Endothelial cell of umbilical vein (primary cell): ENCODE results near the gene PTH1R. TPM values are rescaled to one million over a fixed set of nuclear protein-coding genes. Genes with fewer than 3 reads are reported as not detected.

Source experiments
- BruUV-seq: library from RNA; stranded (reverse); fragments of 400-500 nt; replicated peaks from 2 replicates; lab custom pipeline; 2021; lab: Mats Ljungman, UMichigan
- CTCF ChIA-PET: fragments of 300-600, 350-600 bp; sonication (Branson Sonifier 250); formaldehyde crosslinking; loops from one replicate; lab custom pipeline; 2021; ENCODE audit warnings: antibody characterized with exemption, inconsistent platforms; lab: Charles Lee
- POLR2A ChIA-PET: fragments of 300-600, 350-600 bp; sonication (Branson Sonifier 250); formaldehyde crosslinking; loops from one replicate; lab custom pipeline; 2021; ENCODE audit warnings: antibody characterized with exemption, inconsistent platforms; lab: Charles Lee
- DNase-seq: peaks from one replicate; pipeline ENCODE4 v3.0.0-alpha.2; 2011; ENCODE audit warnings: low read depth, low spot score
- FAIRE-seq: peaks from 2 replicates; lab custom pipeline; 2011; peaks lifted over from hg19 to GRCh38; lab: Jason Lieb, UNC
- H2AFZ ChIP-seq: 2 replicates; pipeline ENCODE4 v1.6.0; 2012; ENCODE audit warnings: low read depth, low read length, control low read depth, inconsistent platforms
- H3K27ac ChIP-seq: 2 replicates; pipeline ENCODE4 v1.5.1; 2011; ENCODE audit warnings: low read depth, mild to moderate bottlenecking, control low read depth, low read length, moderate library complexity; ENCODE audit not compliant: insufficient read depth
- H3K27me3 ChIP-seq, 2 experiments: 2 replicates each; pipeline versions ENCODE4 v1.6.0 to v1.6.1; 2011; ENCODE audit warnings: low read length in 2 of 2, mixed read lengths in 1 of 2; ENCODE audit not compliant: control insufficient read depth in 2 of 2, insufficient read depth in 2 of 2
- H3K36me3 ChIP-seq, 2 experiments: 2 replicates in 1 of 2; 3 replicates in 1 of 2; pipeline ENCODE4 v1.5.1; 2011; ENCODE audit warnings: low read length in 2 of 2, mild to moderate bottlenecking in 1 of 2, moderate library complexity in 1 of 2; ENCODE audit not compliant: control insufficient read depth in 2 of 2, insufficient read depth in 2 of 2; ENCODE audit errors: extremely low read depth in 1 of 2
- H3K4me1 ChIP-seq: 3 replicates; pipeline ENCODE4 v1.5.1; 2011; ENCODE audit warnings: mild to moderate bottlenecking, low read length; ENCODE audit not compliant: control insufficient read depth, insufficient read depth; ENCODE audit errors: extremely low read depth
- H3K4me2 ChIP-seq: 2 replicates; pipeline ENCODE4 v1.6.1; 2011; ENCODE audit warnings: low read length, control low read depth, mixed read lengths; ENCODE audit not compliant: insufficient read depth
- H3K4me3 ChIP-seq, 3 experiments: fragments of 200-600 bp in 1 of 3; sonication (generic), shearing (Covaris generic) in 1 of 3; replicated peaks in 1 of 3; 2 replicates each; pipeline ENCODE4 v1.5.1; 2011 to 2016; ENCODE audit warnings: control low read depth in 3 of 3, low read length in 3 of 3, mild to moderate bottlenecking in 2 of 3, inconsistent platforms in 1 of 3, low read depth in 1 of 3, moderate library complexity in 1 of 3; ENCODE audit not compliant: insufficient read depth in 1 of 3
- H3K79me2 ChIP-seq: 2 replicates; pipeline ENCODE4 v1.6.0; 2012; ENCODE audit warnings: low read length, inconsistent platforms; ENCODE audit not compliant: control insufficient read depth, insufficient read depth
- H3K9ac ChIP-seq: replicated peaks from 2 replicates; pipeline ENCODE3; 2011; ENCODE audit warnings: low read length, control low read depth; ENCODE audit not compliant: insufficient read depth; ENCODE audit errors: extremely low read depth
- H3K9me1 ChIP-seq: replicated peaks from 3 replicates; pipeline ENCODE4 v1.6.0; 2011; ENCODE audit warnings: mild to moderate bottlenecking, low read length; ENCODE audit not compliant: control insufficient read depth, insufficient read depth; ENCODE audit errors: extremely low read depth
- H3K9me3 ChIP-seq: replicated peaks from 2 replicates; pipeline ENCODE4 v1.5.1; 2012; ENCODE audit warnings: low read length, inconsistent platforms; ENCODE audit not compliant: control insufficient read depth, insufficient read depth
- H4K20me1 ChIP-seq: replicated peaks from 2 replicates; pipeline ENCODE3; 2011; ENCODE audit warnings: mild to moderate bottlenecking, low read length; ENCODE audit not compliant: control insufficient read depth, insufficient read depth; ENCODE audit errors: extremely low read depth
- EZH2 ChIP-seq: IDR thresholded peaks from 2 replicates; pipeline ENCODE4 v1.6.1; 2012; ENCODE audit warnings: borderline replicate concordance, low read depth, mild to moderate bottlenecking, moderate library complexity, low read length, inconsistent platforms; ENCODE audit not compliant: severe bottlenecking
- FOS ChIP-seq: IDR thresholded peaks from 2 replicates; pipeline ENCODE4 v1.6.1; 2011; ENCODE audit warnings: mild to moderate bottlenecking, low read length, moderate library complexity, borderline replicate concordance; ENCODE audit not compliant: insufficient read depth
- GATA2 ChIP-seq: IDR thresholded peaks from 2 replicates; pipeline ENCODE4 v1.7.0; 2011; ENCODE audit warnings: low read depth, mild to moderate bottlenecking, moderate library complexity, mixed read lengths, low read length; ENCODE audit not compliant: insufficient read length, insufficient read depth
- JUN ChIP-seq: IDR thresholded peaks from 2 replicates; pipeline ENCODE4 v1.6.1; 2011; ENCODE audit warnings: borderline replicate concordance, low read depth; ENCODE audit not compliant: insufficient read length, insufficient read depth
- MYC ChIP-seq: IDR thresholded peaks from one replicate; pipeline ENCODE4 v1.6.1; 2011; ENCODE audit warnings: mild to moderate bottlenecking, low read depth, low read length
- POLR2A ChIP-seq: IDR thresholded peaks from 2 replicates; pipeline ENCODE4 v1.6.1; 2012; ENCODE audit warnings: low read depth, mild to moderate bottlenecking, control low read depth, low read length
- POLR2AphosphoS5 ChIP-seq: IDR thresholded peaks from 2 replicates; pipeline ENCODE4 v1.6.1; 2012; ENCODE audit warnings: low read depth, mild to moderate bottlenecking, control low read depth, low read length, moderate library complexity; ENCODE audit not compliant: insufficient read depth
- dilution Hi-C: fragments of 300-500 bp; cut with MboI; formaldehyde crosslinking; loops from one replicate; pipeline ENCODE4 v1.15.0; 2019; ENCODE audit warnings: low sequenced_read_pairs; ENCODE audit not compliant: extremely low pct_ligation_motif_present
- intact Hi-C: fragments of 100-400 bp; cut with micrococcal nuclease; formaldehyde crosslinking; loops from one replicate; pipeline ENCODE4 v1.10.0; 2022
- polyA plus RNA-seq, 4 experiments: library from polyadenylated mRNA; depleted of rRNA in 3 of 4; stranded (reverse) in 3 of 4; unstranded in 1 of 4; fragments of >200 nt; gene quantifications; 2 replicates each; pipeline versions ENCODE4 v1.2.1 to v1.2.3, GENCODE V29; 2011 to 2012; ENCODE audit warnings: missing spikeins in 1 of 4
- total RNA-seq: library from RNA; stranded (reverse); gene quantifications from 2 replicates; pipeline ENCODE4 v1.2.3, GENCODE V29; 2021
- TF ChIP-seq, protein P1 (sequence below): IDR thresholded peaks from 2 replicates; pipeline ENCODE4 v1.6.1; 2011; ENCODE audit not compliant: insufficient read depth, insufficient read length
- TF ChIP-seq, protein P2 (sequence below), 2 donors: IDR thresholded peaks; 1 replicate in 1 of 2; 2 replicates in 1 of 2; pipeline ENCODE4 v1.5.1; 2011; ENCODE audit warnings: low read length in 2 of 2, mild to moderate bottlenecking in 2 of 2, moderate library complexity in 2 of 2, control low read depth in 1 of 2, inconsistent platforms in 1 of 2, low read depth in 1 of 2; ENCODE audit not compliant: insufficient read depth in 1 of 2; ENCODE audit errors: extremely low read depth in 1 of 2

Gene PTH1R
- total and polyA plus RNA-seq, 2 donors (not counting 3 experiments of a cell fraction or from before 2014, with no cell fraction given) = 0.08 to 0.46 TPM

DNA sequence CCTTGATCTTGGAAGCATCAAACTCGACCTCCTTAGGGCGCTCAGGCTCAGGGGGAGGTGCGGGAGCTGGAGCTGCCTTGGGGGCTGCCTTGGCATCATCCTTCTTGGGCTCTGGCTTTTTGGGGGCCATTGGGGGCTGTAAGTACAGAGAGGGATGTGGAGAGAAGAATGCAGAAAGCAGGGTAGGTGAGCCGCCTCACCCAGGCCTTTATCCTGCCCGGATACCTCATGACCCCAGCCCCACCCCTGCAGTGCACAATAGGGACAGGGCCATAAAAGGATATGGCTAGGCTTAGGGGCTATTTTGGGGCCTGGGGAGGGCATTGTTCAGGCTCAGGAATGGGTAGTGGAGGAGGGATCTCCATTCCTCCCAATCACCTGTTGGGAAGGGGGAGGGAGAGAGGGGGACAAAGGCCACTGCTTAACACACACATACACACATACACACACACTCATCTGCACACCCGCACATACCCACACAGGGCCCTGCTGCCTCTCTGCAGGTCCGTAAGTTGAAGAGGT, 14.2 kb upstream of the PTH1R start, which contains the start of gene MYL3:
MYL3 (minus strand) TSS at position 184 of the 522 bp plus-strand sequence; CDS start at position 130, 54 bp downstream.
- FAIRE-seq (no peak), DNase-seq (no peak)
- H3K27me3 ChIP-seq = no peaks in the 10 kb centered on the region
- H3K79me2 ChIP-seq = no peaks in the 10 kb centered on the region
- dilution Hi-C loops = no loop called here
- no peaks in the 10 kb centered on the region for H3K4me1 ChIP-seq
- no peaks in the 10 kb centered on the region for H3K36me3 ChIP-seq
- H4K20me1 ChIP-seq = no peaks in the 10 kb centered on the region
- H2AFZ ChIP-seq = no peak within 1 kb of the TSS
- intact Hi-C loops = no loop called here
- BruUV-seq = no TSS peak
- H3K4me3 ChIP-seq = no peak within 1 kb of the TSS
- H3K9ac ChIP-seq = no peak within 1 kb of the TSS
- CTCF ChIA-PET = interaction anchor here (1.4 to 1.5 kb wide), 3 partner anchors 8 to 46 kb away, joined by 4 to 10 read pairs (median 6); no protein-coding TSS in a partner anchor
- no peak within 1 kb of the TSS for H3K27ac ChIP-seq
- no peaks in the 10 kb centered on the region for H3K9me3 ChIP-seq
- H3K4me2 ChIP-seq = no peak within 1 kb of the TSS
- no peaks in the 10 kb centered on the region for H3K9me1 ChIP-seq
- POLR2A ChIA-PET = no interaction called here
- TF ChIP-seq JUN = no peak
- TF ChIP-seq, protein P1, sequence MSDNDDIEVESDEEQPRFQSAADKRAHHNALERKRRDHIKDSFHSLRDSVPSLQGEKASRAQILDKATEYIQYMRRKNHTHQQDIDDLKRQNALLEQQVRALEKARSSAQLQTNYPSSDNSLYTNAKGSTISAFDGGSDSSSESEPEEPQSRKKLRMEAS = no peak
- TF ChIP-seq FOS = no peak

DNA sequence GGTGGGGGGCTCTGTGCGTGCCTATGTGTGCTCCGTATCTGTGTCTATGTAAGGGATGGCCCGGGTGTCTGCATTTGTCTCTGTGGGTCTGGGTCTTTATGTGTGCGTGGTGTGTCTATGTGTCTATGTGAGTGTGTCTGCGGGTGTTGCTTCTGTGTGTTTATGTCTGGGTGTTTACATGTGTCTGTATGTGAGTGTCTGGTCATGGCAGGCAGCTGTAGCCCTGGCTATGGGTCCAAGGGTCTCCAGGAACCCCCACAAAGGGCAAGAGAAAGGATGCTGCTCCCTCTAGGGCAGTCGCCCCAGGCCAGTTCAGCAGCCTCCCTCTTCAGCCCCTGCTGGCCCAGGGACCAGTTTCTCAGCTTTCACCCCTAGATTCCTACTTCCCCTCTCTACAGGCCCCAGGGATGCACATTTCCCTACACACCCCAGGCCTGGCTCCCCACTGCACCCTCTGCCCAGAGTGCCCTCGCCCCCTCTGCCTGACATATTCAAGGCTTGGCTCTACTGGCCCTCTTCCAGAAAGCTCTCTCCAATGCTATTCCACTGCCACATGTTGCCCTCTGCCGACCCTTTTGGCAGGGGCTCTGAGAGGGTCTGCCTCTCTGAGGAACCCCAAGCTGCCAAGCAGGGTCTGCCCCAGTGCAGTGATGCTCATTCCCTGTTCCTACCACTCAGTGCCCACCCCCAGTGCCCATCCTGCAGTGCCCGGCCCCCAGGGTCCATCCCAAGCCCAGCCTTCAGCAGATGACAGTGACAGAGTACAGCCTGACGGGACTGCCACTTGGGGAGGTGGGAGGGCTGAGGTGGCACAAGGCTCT, 13.2 kb upstream of the PTH1R start:
- H3K4me3 ChIP-seq = no peak overlapping the region
- no peak overlapping the region for H2AFZ ChIP-seq
- dilution Hi-C loops (no loop called here), intact Hi-C loops (no loop called here)
- FAIRE-seq (no peak), DNase-seq (no peak)
- CTCF ChIA-PET = no interaction called here
- no peaks in the 10 kb centered on the region for H3K79me2 ChIP-seq
- TF ChIP-seq GATA2 = no peak
- no peak for TF ChIP-seq POLR2AphosphoS5
- TF ChIP-seq JUN = no peak
- TF ChIP-seq, protein P1 = no peak
- TF ChIP-seq POLR2A = no peak
- no peak for TF ChIP-seq EZH2
- TF ChIP-seq, protein P2, sequence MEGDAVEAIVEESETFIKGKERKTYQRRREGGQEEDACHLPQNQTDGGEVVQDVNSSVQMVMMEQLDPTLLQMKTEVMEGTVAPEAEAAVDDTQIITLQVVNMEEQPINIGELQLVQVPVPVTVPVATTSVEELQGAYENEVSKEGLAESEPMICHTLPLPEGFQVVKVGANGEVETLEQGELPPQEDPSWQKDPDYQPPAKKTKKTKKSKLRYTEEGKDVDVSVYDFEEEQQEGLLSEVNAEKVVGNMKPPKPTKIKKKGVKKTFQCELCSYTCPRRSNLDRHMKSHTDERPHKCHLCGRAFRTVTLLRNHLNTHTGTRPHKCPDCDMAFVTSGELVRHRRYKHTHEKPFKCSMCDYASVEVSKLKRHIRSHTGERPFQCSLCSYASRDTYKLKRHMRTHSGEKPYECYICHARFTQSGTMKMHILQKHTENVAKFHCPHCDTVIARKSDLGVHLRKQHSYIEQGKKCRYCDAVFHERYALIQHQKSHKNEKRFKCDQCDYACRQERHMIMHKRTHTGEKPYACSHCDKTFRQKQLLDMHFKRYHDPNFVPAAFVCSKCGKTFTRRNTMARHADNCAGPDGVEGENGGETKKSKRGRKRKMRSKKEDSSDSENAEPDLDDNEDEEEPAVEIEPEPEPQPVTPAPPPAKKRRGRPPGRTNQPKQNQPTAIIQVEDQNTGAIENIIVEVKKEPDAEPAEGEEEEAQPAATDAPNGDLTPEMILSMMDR (IDR thresholded peaks at IDR 0.05; ENCODE audit: extremely low read depth in 1 of 2, insufficient read depth in 1 of 2, low read depth in 1 of 2, low read length in 2 of 2) = no peak
- no peak for TF ChIP-seq FOS
- TF ChIP-seq MYC = no peak
- H3K9me1 ChIP-seq = no peaks in the 10 kb centered on the region
- no TSS peak for BruUV-seq
- no peak overlapping the region for H3K27ac ChIP-seq
- no peaks in the 10 kb centered on the region for H3K9me3 ChIP-seq
- H3K36me3 ChIP-seq = no peaks in the 10 kb centered on the region
- no peak overlapping the region for H3K4me2 ChIP-seq
- no peak overlapping the region for H3K9ac ChIP-seq
- H3K4me1 ChIP-seq = no peaks in the 10 kb centered on the region
- H3K27me3 ChIP-seq = no peaks in the 10 kb centered on the region
- H4K20me1 ChIP-seq = no peaks in the 10 kb centered on the region
- POLR2A ChIA-PET = no interaction called here
